ENCODE measurements around the gene SNTG2. TPM values are rescaled to one million over a fixed set of nuclear protein-coding genes. Genes with fewer than 3 reads are reported as not detected.
A peak's percentile ranks its signal among the peaks of the same experiment; 100 is the strongest.

SNTG2 gene
- total and polyA plus RNA-seq, 7 experiments from 2014 or later = 0.26 to 4.9 (median 3.1) TPM; not detected in 2

GRCh38 chr2:973129-973528 is 22.5 kb downstream of the SNTG2 start:
- no peak overlapping the region for H3K4me3 ChIP-seq (ENCODE audit: low read length)
- intact Hi-C loops (cut with micrococcal nuclease) = no loop called here
- no peaks in the 10 kb centered on the region for H3K36me3 ChIP-seq (ENCODE audit: control insufficient read depth in 2 of 3, insufficient read depth in 3 of 3, low read length in 3 of 3)
- H3K27me3 ChIP-seq (ENCODE audit: control insufficient read depth in 2 of 2, insufficient read depth in 2 of 2, low read length in 2 of 2) = no peaks in the 10 kb centered on the region
- peak overlapping the region in 5 of 10 donors; percentile 47 to 75 (median 70) for H3K4me3 Mint-ChIP-seq
- H3K36me3 Mint-ChIP-seq = peaks cover 0 to 16% (median 9%) of the 10 kb centered on the region in 5 donors
- ATAC-seq (no peak), DNase-seq (no peak)
- peaks cover 5 to 18% of the 10 kb centered on the region in 2 donors for H3K4me1 ChIP-seq (ENCODE audit: control insufficient read depth in 2 of 2, insufficient read depth in 2 of 2, low read length in 2 of 2)
- peaks cover 0 to 3% (median 0%) of the 10 kb centered on the region in 3 experiments for H3K9me3 ChIP-seq (ENCODE audit: control insufficient read depth in 2 of 3, low read length in 3 of 3)
- ChIA-PET POLR2A (interaction anchor here (0.6 to 1.6 kb wide), 3 partner anchors 13 to 21 kb away, joined by 3 to 8 read pairs (median 3); no protein-coding TSS in a partner anchor), CTCF (no interaction called here)
- H3K27ac Mint-ChIP-seq = peak overlapping the region in 6 of 9 donors; percentile 22 to 81 (median 66)
- no peak overlapping the region for H3K27ac ChIP-seq (ENCODE audit: low read depth, low read length)
- H3K27me3 Mint-ChIP-seq = peaks cover 0 to 29% (median 19%) of the 10 kb centered on the region in 5 donors
- peaks cover 19 to 47% (median 34%) of the 10 kb centered on the region in 7 donors for H3K4me1 Mint-ChIP-seq
- peaks cover 4 to 36% (median 13%) of the 10 kb centered on the region in 11 donors for H3K9me3 Mint-ChIP-seq

- Mint-ChIP-seq H3K27me3 (peaks cover 0 to 24% (median 13%) of the 10 kb centered on the region in 5 donors), H3K36me3 (peaks cover 0 to 11% (median 9%) of the 10 kb centered on the region in 5 donors), H3K27ac (peak overlapping the region; percentile 53 to 92 (median 81)), H3K9me3 (peaks cover 4 to 29% (median 12%) of the 10 kb centered on the region in 11 donors), H3K4me1 (peaks cover 19 to 49% (median 36%) of the 10 kb centered on the region in 7 donors), H3K4me3 (peak overlapping the region; percentile 51 to 83 (median 70))
- H3K27ac ChIP-seq (ENCODE audit: low read depth, low read length) = no peak overlapping the region
- no peaks in the 10 kb centered on the region for H3K36me3 ChIP-seq (ENCODE audit: control insufficient read depth in 2 of 3, insufficient read depth in 3 of 3, low read length in 3 of 3)
- ChIA-PET POLR2A (interaction anchor here (0.9 to 1.6 kb wide), 5 partner anchors 9 to 23 kb away, joined by 3 to 16 read pairs (median 5); partner anchors contain the start of gene SNTG2), CTCF (interaction anchor here (1.1 kb wide), 1 partner anchor 11 kb away, joined by 3 read pairs; no protein-coding TSS in a partner anchor)
- H3K4me1 ChIP-seq (ENCODE audit: control insufficient read depth in 2 of 2, insufficient read depth in 2 of 2, low read length in 2 of 2) = peaks cover 5 to 18% of the 10 kb centered on the region in 2 donors
- ATAC-seq (peak; percentile 78), DNase-seq (peak in 5 of 9 donors; percentile 35 to 52 (median 47))
- no peaks in the 10 kb centered on the region for H3K27me3 ChIP-seq (ENCODE audit: control insufficient read depth in 2 of 2, insufficient read depth in 2 of 2, low read length in 2 of 2)
- intact Hi-C loops (cut with micrococcal nuclease) = no loop called here
- H3K9me3 ChIP-seq (ENCODE audit: control insufficient read depth in 2 of 3, low read length in 3 of 3) = peaks cover 0 to 1% (median 0%) of the 10 kb centered on the region in 3 experiments
- no peak overlapping the region for H3K4me3 ChIP-seq (ENCODE audit: low read length)
Measured at GRCh38 chr2:974054-974453, 23.4 kb downstream of the SNTG2 start.

GRCh38 chr2:974502-974901 is 23.9 kb downstream of the SNTG2 start:
- Histone ChIP-seq H3K27ac (ENCODE audit: low read depth, low read length) (no peak overlapping the region), H3K9me3 (ENCODE audit: control insufficient read depth in 2 of 3, low read length in 3 of 3) (no peaks in the 10 kb centered on the region), H3K36me3 (ENCODE audit: control insufficient read depth in 2 of 3, insufficient read depth in 3 of 3, low read length in 3 of 3) (no peaks in the 10 kb centered on the region), H3K27me3 (ENCODE audit: control insufficient read depth in 2 of 2, insufficient read depth in 2 of 2, low read length in 2 of 2) (no peaks in the 10 kb centered on the region), H3K4me3 (ENCODE audit: low read length) (no peak overlapping the region), H3K4me1 (ENCODE audit: control insufficient read depth in 2 of 2, insufficient read depth in 2 of 2, low read length in 2 of 2) (peaks cover 5 to 18% of the 10 kb centered on the region in 2 donors)
- Mint-ChIP-seq H3K9me3 (peaks cover 3 to 26% (median 8%) of the 10 kb centered on the region in 11 donors), H3K4me1 (peaks cover 19 to 53% (median 37%) of the 10 kb centered on the region in 7 donors), H3K27ac (peak overlapping the region; percentile 50 to 92 (median 69)), H3K27me3 (peaks cover 0 to 24% (median 13%) of the 10 kb centered on the region in 5 donors), H3K36me3 (peaks cover 0 to 11% (median 9%) of the 10 kb centered on the region in 5 donors), H3K4me3 (peak overlapping the region; percentile 51 to 83 (median 70))
- ChIA-PET POLR2A (interaction anchor here (0.9 to 1.6 kb wide), 4 partner anchors 9 to 24 kb away, joined by 3 to 16 read pairs (median 6); partner anchors contain the start of gene SNTG2), CTCF (interaction anchor here (1.1 kb wide), 1 partner anchor 11 kb away, joined by 3 read pairs; no protein-coding TSS in a partner anchor)
- ATAC-seq (peak; percentile 20), DNase-seq (peak in 3 of 9 donors; percentile 16 to 27 (median 17))
- intact Hi-C loops (cut with micrococcal nuclease) = no loop called here

GRCh38 chr2:975095-975494 is 24.4 kb downstream of the SNTG2 start:
- H3K9me3 Mint-ChIP-seq = peaks cover 2 to 26% (median 7%) of the 10 kb centered on the region in 11 donors
- H3K36me3 Mint-ChIP-seq = peaks cover 0 to 11% (median 9%) of the 10 kb centered on the region in 5 donors
- H3K27ac Mint-ChIP-seq = peak overlapping the region in 7 of 9 donors; percentile 20 to 92 (median 65)
- H3K4me1 ChIP-seq (ENCODE audit: control insufficient read depth in 2 of 2, insufficient read depth in 2 of 2, low read length in 2 of 2) = peaks cover 5 to 18% of the 10 kb centered on the region in 2 donors
- no peaks in the 10 kb centered on the region for H3K9me3 ChIP-seq (ENCODE audit: control insufficient read depth in 2 of 3, low read length in 3 of 3)
- no peak overlapping the region for H3K4me3 ChIP-seq (ENCODE audit: low read length)
- intact Hi-C loops (cut with micrococcal nuclease) = no loop called here
- ChIA-PET POLR2A (interaction anchor here (0.9 to 1.4 kb wide), 2 partner anchors 8 to 11 kb away, joined by 3 to 16 read pairs; no protein-coding TSS in a partner anchor), CTCF (interaction anchor here (1.1 kb wide), 1 partner anchor 10 kb away, joined by 3 read pairs; no protein-coding TSS in a partner anchor)
- DNase-seq = no peak
- H3K27me3 Mint-ChIP-seq = peaks cover 0 to 24% (median 13%) of the 10 kb centered on the region in 5 donors
- H3K27me3 ChIP-seq (ENCODE audit: control insufficient read depth in 2 of 2, insufficient read depth in 2 of 2, low read length in 2 of 2) = no peaks in the 10 kb centered on the region
- no peak for ATAC-seq
- H3K4me3 Mint-ChIP-seq = peak overlapping the region in 8 of 10 donors; percentile 56 to 83 (median 70)
- H3K27ac ChIP-seq (ENCODE audit: low read depth, low read length) = no peak overlapping the region
- H3K4me1 Mint-ChIP-seq = peaks cover 19 to 55% (median 37%) of the 10 kb centered on the region in 7 donors
- H3K36me3 ChIP-seq (ENCODE audit: control insufficient read depth in 2 of 3, insufficient read depth in 3 of 3, low read length in 3 of 3) = no peaks in the 10 kb centered on the region

GRCh38 chr2:979069-979928 is 28.6 kb downstream of the SNTG2 start:
- H3K9me3 ChIP-seq (ENCODE audit: control insufficient read depth in 2 of 3, low read length in 3 of 3) = no peaks in the 10 kb centered on the region
- Mint-ChIP-seq H3K9me3 (peaks cover 0 to 6% (median 0%) of the 10 kb centered on the region in 11 donors), H3K27ac (no peak overlapping the region), H3K4me1 (peaks cover 11 to 39% (median 26%) of the 10 kb centered on the region in 7 donors), H3K36me3 (peaks cover 0 to 6% (median 1%) of the 10 kb centered on the region in 5 donors), H3K4me3 (peak overlapping the region in 1 of 10 donors; percentile 1), H3K27me3 (peaks cover 0 to 21% (median 13%) of the 10 kb centered on the region in 5 donors)
- H3K27ac ChIP-seq (ENCODE audit: low read depth, low read length) = no peak overlapping the region
- CTCF ChIA-PET = no interaction called here
- intact Hi-C loops (cut with micrococcal nuclease) = no loop called here
- H3K36me3 ChIP-seq (ENCODE audit: control insufficient read depth in 2 of 3, insufficient read depth in 3 of 3, low read length in 3 of 3) = no peaks in the 10 kb centered on the region
- no peak for DNase-seq
- H3K4me3 ChIP-seq (ENCODE audit: low read length) = no peak overlapping the region
- peaks cover 0 to 10% of the 10 kb centered on the region in 2 donors for H3K4me1 ChIP-seq (ENCODE audit: control insufficient read depth in 2 of 2, insufficient read depth in 2 of 2, low read length in 2 of 2)
- POLR2A ChIA-PET = interaction anchor here (0.6 kb wide), 1 partner anchor 801 kb away, joined by 3 read pairs; no protein-coding TSS in a partner anchor
- no peaks in the 10 kb centered on the region for H3K27me3 ChIP-seq (ENCODE audit: control insufficient read depth in 2 of 2, insufficient read depth in 2 of 2, low read length in 2 of 2)
- ATAC-seq = no peak

GRCh38 chr2:980176-980575 is 29.5 kb downstream of the SNTG2 start:
- intact Hi-C loops (cut with micrococcal nuclease) = no loop called here
- Histone ChIP-seq H3K4me1 (ENCODE audit: control insufficient read depth in 2 of 2, insufficient read depth in 2 of 2, low read length in 2 of 2) (peaks cover 0 to 3% of the 10 kb centered on the region in 2 donors), H3K9me3 (ENCODE audit: control insufficient read depth in 2 of 3, low read length in 3 of 3) (no peaks in the 10 kb centered on the region), H3K4me3 (ENCODE audit: low read length) (no peak overlapping the region), H3K36me3 (ENCODE audit: control insufficient read depth in 2 of 3, insufficient read depth in 3 of 3, low read length in 3 of 3) (no peaks in the 10 kb centered on the region), H3K27me3 (ENCODE audit: control insufficient read depth in 2 of 2, insufficient read depth in 2 of 2, low read length in 2 of 2) (no peaks in the 10 kb centered on the region), H3K27ac (ENCODE audit: low read depth, low read length) (no peak overlapping the region)
- Mint-ChIP-seq H3K4me1 (peaks cover 4 to 39% (median 25%) of the 10 kb centered on the region in 7 donors), H3K4me3 (no peak overlapping the region), H3K9me3 (peaks cover 0 to 6% (median 0%) of the 10 kb centered on the region in 11 donors), H3K36me3 (peaks cover 0 to 6% (median 1%) of the 10 kb centered on the region in 5 donors), H3K27ac (no peak overlapping the region), H3K27me3 (peaks cover 0 to 21% (median 13%) of the 10 kb centered on the region in 5 donors)
- ChIA-PET CTCF (no interaction called here), POLR2A (no interaction called here)
- ATAC-seq (no peak), DNase-seq (no peak)

All from naive thymus-derived CD4-positive, alpha-beta T cell (primary cell).